EH (cell line): Measurements from ENCODE around the gene C10orf53.

Experiments used
- DNase-seq: peaks from one replicate; pipeline ENCODE4 v3.0.0-alpha.2; 2015; ENCODE audit warnings: low read depth

Gene C10orf53

GRCh38 chr10:49737474-49738201 is 58.2 kb downstream of the C10orf53 start:
- DNase-seq: no peak

DNA sequence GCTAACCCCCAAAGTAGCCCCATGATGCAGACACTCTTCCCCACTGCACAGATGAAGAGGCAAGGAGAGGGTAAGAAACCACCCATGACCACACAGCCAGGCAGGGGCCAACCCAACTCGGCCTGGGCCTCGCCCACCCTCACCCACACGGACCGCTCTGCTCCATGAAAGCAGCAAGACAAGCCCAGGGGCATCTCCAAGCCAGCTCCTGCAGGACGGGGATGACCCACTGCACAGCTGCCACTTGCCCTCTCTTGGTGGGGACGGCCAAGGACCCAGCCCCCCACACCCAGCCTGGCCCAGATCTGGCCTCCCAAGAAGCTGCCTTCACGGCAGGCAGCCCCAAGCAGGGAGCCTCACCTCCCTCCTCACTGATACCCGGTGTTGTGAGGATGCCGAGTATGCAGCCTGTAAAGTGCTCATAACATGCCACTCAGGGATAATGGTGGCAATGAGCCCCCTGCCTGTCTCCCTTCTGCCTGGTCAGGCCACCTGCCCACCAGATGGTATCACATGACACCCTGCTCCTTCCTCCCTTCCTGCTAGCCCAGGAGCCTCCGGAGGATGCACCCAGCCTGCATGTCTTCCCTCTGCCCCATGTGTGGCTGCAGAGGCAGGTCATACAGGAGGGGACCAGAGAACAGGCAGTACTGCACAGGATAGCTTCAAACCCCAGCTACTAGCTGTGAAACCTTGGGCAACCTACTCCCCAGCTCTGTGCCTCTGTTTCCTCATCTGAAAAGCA is 59.3 kb downstream of the C10orf53 start:
- no peak for DNase-seq

GRCh38 chr10:49739426-49739825 is 60.0 kb downstream of the C10orf53 start:
- no peak for DNase-seq

DNA sequence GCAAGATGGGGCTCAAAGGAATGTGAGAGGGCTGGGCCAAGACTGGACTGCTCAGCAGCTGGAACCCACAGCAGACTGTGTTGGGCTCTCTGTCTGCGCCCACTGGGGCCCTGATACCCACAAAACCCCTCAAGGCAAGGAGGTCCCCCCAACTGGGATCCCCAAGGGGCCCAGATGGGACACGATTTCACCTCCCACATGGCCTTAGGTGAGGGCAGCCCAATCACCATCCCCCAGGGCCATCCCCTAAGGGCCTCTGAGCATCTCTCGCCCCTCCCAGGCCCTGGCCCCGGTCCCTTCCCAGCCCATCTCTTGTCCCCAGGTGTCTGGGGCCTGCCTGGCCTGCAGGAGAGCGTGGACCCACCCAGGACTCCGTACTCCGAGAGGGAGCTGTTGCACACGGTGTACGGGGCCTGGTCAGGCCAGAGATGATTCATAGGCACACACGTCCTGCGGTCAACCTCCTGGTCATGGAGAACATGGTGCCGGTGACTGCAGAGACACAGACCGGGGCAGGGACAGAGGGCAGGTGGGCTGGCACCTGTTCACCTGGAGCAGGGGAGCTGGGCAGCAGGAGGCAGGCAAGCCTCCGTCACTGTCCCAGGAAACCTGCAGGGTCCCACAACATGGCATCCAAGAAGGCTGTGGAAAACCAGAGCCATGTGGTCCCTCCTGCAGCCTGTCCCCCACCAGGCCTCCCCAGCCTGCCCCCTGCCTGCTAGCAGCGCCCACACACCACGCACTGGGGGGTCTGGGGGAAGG is 61.1 kb downstream of the C10orf53 start:
- no peak for DNase-seq

DNA sequence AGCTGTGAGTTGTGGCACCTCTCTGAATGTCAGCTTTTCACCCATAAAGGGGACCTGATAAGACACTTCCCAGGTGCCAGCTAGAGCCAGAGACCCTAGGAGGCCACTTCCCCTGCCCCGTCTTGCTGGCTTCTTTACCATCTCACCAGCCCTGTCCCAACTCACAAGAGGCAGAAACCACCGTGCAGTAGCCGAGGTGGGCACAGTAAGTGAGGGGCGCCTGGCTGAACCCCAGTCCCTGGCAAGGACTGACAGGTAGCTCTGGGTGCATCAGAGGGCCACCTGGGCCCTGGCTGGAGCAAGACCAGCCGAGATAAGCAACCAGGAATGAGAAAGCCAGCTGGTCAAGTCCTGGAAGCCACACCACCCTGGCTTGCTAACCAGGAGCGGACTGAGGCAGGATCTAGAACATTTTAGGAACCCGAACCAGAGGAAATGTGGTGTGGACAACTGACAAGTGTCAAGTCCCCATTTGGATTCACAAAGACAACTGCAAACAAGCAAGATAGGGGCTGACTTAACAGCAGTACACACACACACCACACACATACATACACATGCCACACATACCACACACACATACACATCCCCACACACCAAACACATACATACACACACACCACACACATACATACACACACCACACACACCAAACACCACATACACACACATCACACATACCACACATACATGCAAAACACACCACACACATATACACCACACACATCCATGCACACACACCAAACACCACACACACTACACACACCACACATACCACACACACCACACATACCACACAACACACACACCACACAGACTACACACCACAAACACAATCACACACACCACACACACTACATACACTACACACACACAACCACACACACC is 61.9 kb downstream of the C10orf53 start:
- DNase-seq: no peak

DNA sequence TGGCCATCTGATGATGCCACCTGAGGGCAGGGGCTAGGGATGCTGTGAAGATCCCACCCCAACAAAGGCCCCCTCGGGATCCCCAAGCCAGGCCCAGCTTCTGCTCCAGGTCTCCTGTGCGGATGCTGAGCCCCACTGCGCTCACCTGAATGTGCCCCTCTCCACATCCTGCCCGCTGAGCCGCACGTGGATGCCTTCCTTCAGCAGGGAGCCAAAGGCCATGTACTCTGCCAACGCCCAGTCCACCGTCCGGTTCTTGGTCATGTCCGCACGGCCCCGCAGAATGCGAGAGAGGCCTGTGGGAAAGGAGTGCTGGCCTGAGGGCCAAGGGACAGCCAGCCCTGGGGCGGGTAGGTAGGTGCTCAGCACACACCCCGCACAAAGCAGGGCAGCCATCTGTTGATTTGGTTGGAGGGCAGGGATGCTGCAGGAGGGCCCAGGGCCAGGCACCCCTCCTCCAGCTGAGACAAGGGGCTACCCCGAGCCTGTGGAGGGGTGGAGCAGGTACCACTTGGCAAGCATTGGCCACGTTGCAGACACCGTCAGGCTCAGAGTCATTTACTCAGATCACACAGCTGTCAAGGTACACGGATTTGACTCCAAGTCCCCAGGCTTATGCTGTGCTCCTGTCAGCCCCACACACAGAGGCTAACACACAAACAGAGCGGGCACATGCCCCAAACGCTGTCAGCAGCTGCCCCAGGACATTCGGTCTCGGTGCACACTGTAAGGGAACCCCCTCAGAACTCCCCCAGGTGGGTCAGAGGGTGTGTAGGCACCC is 63.4 kb downstream of the C10orf53 start:
- no peak for DNase-seq

GRCh38 chr10:49743464-49744075 is 64.1 kb downstream of the C10orf53 start:
- no peak for DNase-seq

- DNase-seq: no peak
Measured at GRCh38 chr10:49744091-49744685, 64.7 kb downstream of the C10orf53 start.

DNA sequence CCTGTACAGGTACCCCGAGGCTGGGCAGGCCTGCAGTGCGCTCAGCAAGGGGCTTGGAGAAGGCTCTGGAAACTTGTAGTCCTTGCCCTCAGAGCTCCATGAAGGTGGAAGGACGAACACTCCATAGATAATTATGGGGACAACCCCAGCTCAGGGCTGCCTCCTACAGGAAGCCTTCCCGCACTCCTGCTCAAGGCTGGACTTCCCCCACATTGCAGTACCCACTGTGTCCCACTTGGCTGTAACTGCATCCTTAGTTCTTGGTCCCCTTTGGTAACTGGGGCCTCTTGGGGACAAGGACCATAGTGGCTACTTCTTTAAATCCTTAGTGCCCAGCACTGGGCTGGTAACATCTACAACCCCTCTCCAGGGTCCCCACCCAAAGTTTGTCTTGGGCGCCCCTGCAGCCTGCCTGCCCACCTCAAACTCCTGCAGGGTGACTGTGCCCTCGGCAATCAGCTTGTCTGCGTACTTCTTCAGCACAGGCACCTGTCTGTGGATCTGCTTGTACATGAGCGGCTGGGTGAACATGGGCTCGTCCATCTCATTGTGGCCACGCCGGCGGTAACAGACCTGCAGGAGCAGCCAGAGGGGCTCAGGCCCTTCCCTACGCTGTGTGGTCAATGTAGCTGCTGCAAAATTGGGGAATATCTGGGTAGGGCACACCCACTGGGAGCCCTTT is 65.6 kb downstream of the C10orf53 start:
- no peak for DNase-seq

DNA sequence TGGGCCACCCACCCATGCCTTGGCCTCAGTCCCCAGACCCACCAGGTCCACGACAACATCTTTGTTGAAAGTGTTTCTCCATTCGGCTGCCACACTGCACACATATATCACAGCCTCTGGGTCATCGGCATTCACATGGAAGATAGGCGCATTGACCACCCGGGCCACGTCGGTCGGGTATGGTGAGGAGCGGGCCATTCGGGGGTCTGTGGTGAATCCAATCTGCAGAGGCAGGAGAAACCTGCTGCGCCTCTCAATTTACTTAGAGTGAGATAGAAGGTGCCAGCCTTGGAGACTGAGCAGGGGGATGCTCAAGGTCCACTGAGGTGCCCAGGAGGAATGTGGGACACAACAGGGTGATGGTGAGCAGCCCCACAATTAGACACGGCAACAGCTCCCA is 66.3 kb downstream of the C10orf53 start:
- DNase-seq: no peak

GRCh38 chr10:49746626-49747302 is 67.3 kb downstream of the C10orf53 start:
- no peak for DNase-seq
